ENCODE data around the gene KY.

The KY gene

GRCh38 chr3:134619884-134620445 lies 30.9 kb downstream of the KY start:
- no peak for DNase-seq (ENCODE audit: low read depth in 2 of 2)

GRCh38 chr3:134619301-134619615 lies 31.6 kb downstream of the KY start:
- DNase-seq (ENCODE audit: low read depth in 2 of 2): no peak

- no peak for DNase-seq (ENCODE audit: low read depth in 2 of 2)
These were observed 32.1 kb downstream of the KY start for GRCh38 chr3:134618478-134619300.

- no peak for DNase-seq (ENCODE audit: low read depth in 2 of 2)
These were observed 33.0 kb downstream of the KY start for GRCh38 chr3:134617608-134618477.

- no peak for DNase-seq (ENCODE audit: low read depth in 2 of 2)
These were observed 35.1 kb downstream of the KY start for GRCh38 chr3:134615743-134616142.

- no peak for DNase-seq (ENCODE audit: low read depth in 2 of 2)
These were observed 35.9 kb downstream of the KY start for GRCh38 chr3:134614955-134615354.

- DNase-seq (ENCODE audit: low read depth in 2 of 2): no peak
These were observed 37.8 kb downstream of the KY start for GRCh38 chr3:134613006-134613520.

GRCh38 chr3:134611516-134611915 lies 39.3 kb downstream of the KY start:
- DNase-seq (ENCODE audit: low read depth in 2 of 2): no peak

- DNase-seq (ENCODE audit: low read depth in 2 of 2): no peak
These were observed 40.1 kb downstream of the KY start for GRCh38 chr3:134610432-134611385.

GRCh38 chr3:134609821-134610431 lies 40.9 kb downstream of the KY start:
- no peak for DNase-seq (ENCODE audit: low read depth in 2 of 2)

- no peak for DNase-seq (ENCODE audit: low read depth in 2 of 2)
These were observed 41.9 kb downstream of the KY start for GRCh38 chr3:134608771-134609435.

GRCh38 chr3:134608023-134608770 lies 42.6 kb downstream of the KY start:
- DNase-seq (ENCODE audit: low read depth in 2 of 2): no peak

GRCh38 chr3:134607054-134608022 lies 43.5 kb downstream of the KY start:
- no peak for DNase-seq (ENCODE audit: low read depth in 2 of 2)

GRCh38 chr3:134606033-134607025 lies 44.5 kb downstream of the KY start:
- DNase-seq (ENCODE audit: low read depth in 2 of 2): no peak

GRCh38 chr3:134605556-134605955 lies 45.3 kb downstream of the KY start:
- DNase-seq (ENCODE audit: low read depth in 2 of 2): no peak

GRCh38 chr3:134603956-134604355 lies 46.9 kb downstream of the KY start:
- no peak for DNase-seq (ENCODE audit: low read depth in 2 of 2)

- no peak for DNase-seq (ENCODE audit: low read depth in 2 of 2)
These were observed 47.3 kb downstream of the KY start for GRCh38 chr3:134603480-134603879.
